ENCODE data around the gene GRWD1. TPM values are rescaled to one million over a fixed set of nuclear protein-coding genes. Genes with fewer than 3 reads are reported as not detected.

GRWD1 gene
- total and polyA plus RNA-seq, 2 of the 13 experiments (the other 11 are each of a cell fraction or from before 2014, with no cell fraction given): 10.8 to 46.6 TPM

DNA sequence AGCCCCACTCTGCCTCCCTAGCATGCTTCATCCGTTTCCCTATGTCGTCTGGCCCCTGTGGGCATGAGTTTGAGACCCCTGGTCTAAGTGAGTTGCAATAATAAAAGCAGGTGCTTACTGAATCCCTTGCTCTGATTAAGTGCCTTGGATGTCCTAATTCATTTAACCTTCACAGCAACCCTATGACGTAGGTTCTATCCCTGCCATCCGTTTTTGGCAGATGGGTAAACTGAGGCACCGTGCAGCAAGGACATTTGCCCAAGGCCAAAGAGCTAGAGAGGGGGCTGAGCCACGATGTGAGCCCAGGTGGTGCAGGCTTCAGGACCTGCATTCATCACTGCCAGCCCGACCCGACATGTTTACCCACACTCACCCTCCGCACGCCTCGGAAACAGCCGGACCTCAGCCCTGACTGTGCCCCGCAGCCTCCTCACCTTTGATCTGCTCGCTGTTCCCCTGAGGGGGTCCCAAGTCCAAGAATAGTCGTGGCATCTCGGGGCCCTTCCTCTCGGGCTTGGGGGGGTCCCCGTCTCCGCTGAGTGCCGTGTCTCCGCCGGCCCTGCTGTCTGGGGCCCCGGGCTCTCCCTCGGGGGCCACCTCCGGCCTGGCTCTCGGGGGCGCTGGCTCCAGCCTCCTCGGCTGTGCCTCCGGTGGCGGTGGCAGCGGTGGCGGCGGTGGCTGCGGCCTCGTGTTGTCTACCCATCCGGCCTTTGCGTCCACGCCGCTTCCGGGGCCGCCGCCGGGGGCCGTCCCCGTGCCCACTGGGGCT, 51.4 kb downstream of the GRWD1 start (continued):
- no peak for TF ChIP-seq LCORL (IDR thresholded peaks at IDR 0.05)
- peak; percentile 26; the same call in 1 of the 2 replicates for TF ChIP-seq LCORL (CRISPR knock-in tag; IDR thresholded peaks at IDR 0.05)
- TF ChIP-seq, protein P1, sequence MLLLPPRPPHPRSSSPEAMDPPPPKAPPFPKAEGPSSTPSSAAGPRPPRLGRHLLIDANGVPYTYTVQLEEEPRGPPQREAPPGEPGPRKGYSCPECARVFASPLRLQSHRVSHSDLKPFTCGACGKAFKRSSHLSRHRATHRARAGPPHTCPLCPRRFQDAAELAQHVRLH (CRISPR knock-in tag; IDR thresholded peaks at IDR 0.05; ENCODE audit: borderline replicate concordance, low read depth): no peak; the same call in 1 of the 2 replicates
- no peak for TF ChIP-seq BRD4 (CRISPR knock-in tag; IDR thresholded peaks at IDR 0.05)
- TF ChIP-seq NR2F6 (IDR thresholded peaks at IDR 0.05): no peak
- peak; percentile 51; the same call in 1 of the 2 replicates for TF ChIP-seq NR2F6 (CRISPR knock-in tag; IDR thresholded peaks at IDR 0.05)
- TF ChIP-seq ZNF10 (CRISPR knock-in tag; IDR thresholded peaks at IDR 0.05; ENCODE audit: borderline replicate concordance, low read depth): no peak
- 0 out of 2 replicates have a peak, but pooled peaks have one; percentile 21 for TF ChIP-seq SSRP1 (CRISPR knock-in tag; IDR thresholded peaks at IDR 0.05)
- TF ChIP-seq TRIM24 (CRISPR knock-in tag; IDR thresholded peaks at IDR 0.05): no peak
- TF ChIP-seq, protein P2, sequence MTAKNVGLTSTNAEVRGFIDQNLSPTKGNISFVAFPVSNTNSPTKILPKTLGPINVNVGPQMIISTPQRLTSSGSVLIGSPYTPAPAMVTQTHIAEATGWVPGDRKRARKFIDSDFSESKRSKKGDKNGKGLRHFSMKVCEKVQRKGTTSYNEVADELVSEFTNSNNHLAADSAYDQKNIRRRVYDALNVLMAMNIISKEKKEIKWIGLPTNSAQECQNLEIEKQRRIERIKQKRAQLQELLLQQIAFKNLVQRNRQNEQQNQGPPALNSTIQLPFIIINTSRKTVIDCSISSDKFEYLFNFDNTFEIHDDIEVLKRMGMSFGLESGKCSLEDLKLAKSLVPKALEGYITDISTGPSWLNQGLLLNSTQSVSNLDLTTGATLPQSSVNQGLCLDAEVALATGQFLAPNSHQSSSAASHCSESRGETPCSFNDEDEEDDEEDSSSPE (CRISPR knock-in tag; IDR thresholded peaks at IDR 0.05): no peak
- peak; percentile 31 for TF ChIP-seq RARA (CRISPR knock-in tag; IDR thresholded peaks at IDR 0.05)
- TF ChIP-seq ZNF792 (CRISPR knock-in tag; IDR thresholded peaks at IDR 0.05): peak; percentile 28; the same call in 1 of the 2 replicates
- TF ChIP-seq ELF3 (CRISPR knock-in tag; IDR thresholded peaks at IDR 0.05): no peak
- peak; percentile 78 for TF ChIP-seq FOXA3 (CRISPR knock-in tag; IDR thresholded peaks at IDR 0.05)
- TF ChIP-seq RFX1 (IDR thresholded peaks at IDR 0.05): no peak
- peak; percentile 46; the same call in 1 of the 2 replicates for TF ChIP-seq ZNF790 (CRISPR knock-in tag; IDR thresholded peaks at IDR 0.05; ENCODE audit: borderline replicate concordance)
- 0 out of 2 replicates have a peak, but pooled peaks have one; percentile 20 for TF ChIP-seq ZNF331 (CRISPR knock-in tag; IDR thresholded peaks at IDR 0.05)
- TF ChIP-seq KAT8 (CRISPR knock-in tag; IDR thresholded peaks at IDR 0.05): 0 out of 2 replicates have a peak, but pooled peaks have one; percentile 30
- TF ChIP-seq HOXA5 (CRISPR knock-in tag; IDR thresholded peaks at IDR 0.05): no peak
- TF ChIP-seq, protein P3, sequence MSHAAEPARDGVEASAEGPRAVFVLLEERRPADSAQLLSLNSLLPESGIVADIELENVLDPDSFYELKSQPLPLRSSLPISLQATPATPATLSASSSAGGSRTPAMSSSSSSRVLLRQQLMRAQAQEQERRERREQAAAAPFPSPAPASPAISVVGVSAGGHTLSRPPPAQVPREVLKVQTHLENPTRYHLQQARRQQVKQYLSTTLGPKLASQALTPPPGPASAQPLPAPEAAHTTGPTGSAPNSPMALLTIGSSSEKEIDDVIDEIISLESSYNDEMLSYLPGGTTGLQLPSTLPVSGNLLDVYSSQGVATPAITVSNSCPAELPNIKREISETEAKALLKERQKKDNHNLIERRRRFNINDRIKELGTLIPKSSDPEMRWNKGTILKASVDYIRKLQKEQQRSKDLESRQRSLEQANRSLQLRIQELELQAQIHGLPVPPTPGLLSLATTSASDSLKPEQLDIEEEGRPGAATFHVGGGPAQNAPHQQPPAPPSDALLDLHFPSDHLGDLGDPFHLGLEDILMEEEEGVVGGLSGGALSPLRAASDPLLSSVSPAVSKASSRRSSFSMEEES (CRISPR knock-in tag; IDR thresholded peaks at IDR 0.05): 0 out of 2 replicates have a peak, but pooled peaks have one; percentile 28
- TF ChIP-seq BCL6 (CRISPR knock-in tag; IDR thresholded peaks at IDR 0.05): peak; percentile 24; the same call in 1 of the 2 replicates
- 0 out of 2 replicates have a peak, but pooled peaks have one; percentile 33 for TF ChIP-seq ZNF644 (CRISPR knock-in tag; IDR thresholded peaks at IDR 0.05; ENCODE audit: low read depth)
- peak; percentile 67; the same call in 1 of the 2 replicates for TF ChIP-seq ZSCAN31 (CRISPR knock-in tag; IDR thresholded peaks at IDR 0.05; ENCODE audit: low read depth)
- TF ChIP-seq, protein P4, sequence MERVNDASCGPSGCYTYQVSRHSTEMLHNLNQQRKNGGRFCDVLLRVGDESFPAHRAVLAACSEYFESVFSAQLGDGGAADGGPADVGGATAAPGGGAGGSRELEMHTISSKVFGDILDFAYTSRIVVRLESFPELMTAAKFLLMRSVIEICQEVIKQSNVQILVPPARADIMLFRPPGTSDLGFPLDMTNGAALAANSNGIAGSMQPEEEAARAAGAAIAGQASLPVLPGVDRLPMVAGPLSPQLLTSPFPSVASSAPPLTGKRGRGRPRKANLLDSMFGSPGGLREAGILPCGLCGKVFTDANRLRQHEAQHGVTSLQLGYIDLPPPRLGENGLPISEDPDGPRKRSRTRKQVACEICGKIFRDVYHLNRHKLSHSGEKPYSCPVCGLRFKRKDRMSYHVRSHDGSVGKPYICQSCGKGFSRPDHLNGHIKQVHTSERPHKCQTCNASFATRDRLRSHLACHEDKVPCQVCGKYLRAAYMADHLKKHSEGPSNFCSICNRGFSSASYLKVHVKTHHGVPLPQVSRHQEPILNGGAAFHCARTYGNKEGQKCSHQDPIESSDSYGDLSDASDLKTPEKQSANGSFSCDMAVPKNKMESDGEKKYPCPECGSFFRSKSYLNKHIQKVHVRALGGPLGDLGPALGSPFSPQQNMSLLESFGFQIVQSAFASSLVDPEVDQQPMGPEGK (CRISPR knock-in tag; IDR thresholded peaks at IDR 0.05): peak; percentile 59
- TF ChIP-seq EEA1 (CRISPR knock-in tag; IDR thresholded peaks at IDR 0.05; ENCODE audit: borderline replicate concordance): 0 out of 2 replicates have a peak, but pooled peaks have one; percentile 28

Data from HepG2 (cell line).